ENCODE results near the gene DHRS12.

The DHRS12 gene

DNA sequence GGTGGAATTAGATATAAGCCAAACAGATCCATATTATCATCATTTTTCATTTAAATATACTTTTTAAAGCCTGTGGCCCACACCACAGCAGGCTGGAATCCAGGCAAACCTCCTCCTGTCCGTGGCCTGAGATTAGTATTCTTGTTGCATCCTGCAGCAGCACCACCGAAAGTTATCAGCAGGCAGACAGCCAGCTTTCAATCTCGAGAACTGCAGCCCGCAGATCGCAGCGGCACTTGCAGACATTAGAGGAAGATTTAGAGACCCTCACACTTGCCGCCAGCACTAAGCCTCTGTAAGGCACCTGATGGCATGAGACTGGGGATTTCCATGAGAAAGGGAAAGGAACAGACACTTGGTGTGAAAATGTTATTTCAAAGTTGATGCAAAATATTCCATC is 7.4 kb downstream of the DHRS12 start:
- Histone ChIP-seq H4K20me1 (ENCODE audit: insufficient read depth, low read length) (no peaks in the 10 kb centered on the region), H3K36me3 (ENCODE audit: insufficient read depth, low read length) (no peaks in the 10 kb centered on the region), H3K27ac (ENCODE audit: low read depth, low read length, poor library complexity, severe bottlenecking) (peak overlapping the region; percentile 89), H3F3A (ENCODE audit: insufficient read depth, low read length) (no peaks in the 10 kb centered on the region), H3K27me3 (ENCODE audit: insufficient read depth, low read length) (no peaks in the 10 kb centered on the region), H3K79me2 (ENCODE audit: insufficient read depth, low read length) (no peaks in the 10 kb centered on the region), H3K9me3 (ENCODE audit: low read length) (no peaks in the 10 kb centered on the region), H3K4me2 (ENCODE audit: low read length) (no peak overlapping the region), H3K9me2 (ENCODE audit: low read depth, low read length) (no peaks in the 10 kb centered on the region), H3K9ac (ENCODE audit: low read length) (no peak overlapping the region), H2AFZ (ENCODE audit: low read length) (no peak overlapping the region), H3K4me3 (ENCODE audit: low read depth, low read length, poor library complexity, severe bottlenecking) (no peak overlapping the region), H3K4me1 (ENCODE audit: insufficient read depth, low read length, severe bottlenecking) (peaks cover 48% of the 10 kb centered on the region)
- no peak for TF ChIP-seq EZH2 (IDR thresholded peaks at IDR 0.05; ENCODE audit: borderline replicate concordance, low read length)
- no peak for TF ChIP-seq CTCF (IDR thresholded peaks at IDR 0.05; ENCODE audit: low read length)

DNA sequence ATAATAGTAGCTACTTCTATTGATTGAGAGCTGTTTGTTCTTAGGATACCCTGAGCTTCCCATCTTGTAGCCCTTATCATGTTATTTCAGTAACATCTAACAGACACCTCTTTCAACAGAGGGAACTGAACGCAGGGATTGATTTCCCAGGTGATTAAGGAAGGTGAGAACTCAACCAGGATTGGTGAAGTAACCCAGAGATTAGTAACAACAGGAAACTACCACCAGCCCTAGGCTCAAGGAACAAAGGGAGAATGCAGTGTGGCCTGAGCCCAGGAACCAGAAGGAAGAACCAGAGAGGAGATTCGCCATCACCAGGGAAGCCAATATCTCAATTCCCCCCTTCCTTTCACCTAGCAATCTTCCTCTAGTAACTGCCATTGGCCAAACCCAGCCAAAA is 8.5 kb downstream of the DHRS12 start:
- Histone ChIP-seq H3K9me3 (ENCODE audit: low read length) (no peaks in the 10 kb centered on the region), H3K36me3 (ENCODE audit: insufficient read depth, low read length) (no peaks in the 10 kb centered on the region), H4K20me1 (ENCODE audit: insufficient read depth, low read length) (no peaks in the 10 kb centered on the region), H2AFZ (ENCODE audit: low read length) (no peak overlapping the region), H3K9me2 (ENCODE audit: low read depth, low read length) (no peaks in the 10 kb centered on the region), H3K9ac (ENCODE audit: low read length) (no peak overlapping the region), H3K4me2 (ENCODE audit: low read length) (no peak overlapping the region; the same call in 1 of the 2 replicates), H3F3A (ENCODE audit: insufficient read depth, low read length) (no peaks in the 10 kb centered on the region), H3K4me3 (ENCODE audit: low read depth, low read length, poor library complexity, severe bottlenecking) (no peak overlapping the region), H3K79me2 (ENCODE audit: insufficient read depth, low read length) (no peaks in the 10 kb centered on the region), H3K27ac (ENCODE audit: low read depth, low read length, poor library complexity, severe bottlenecking) (peak overlapping the region; percentile 89), H3K27me3 (ENCODE audit: insufficient read depth, low read length) (no peaks in the 10 kb centered on the region), H3K4me1 (ENCODE audit: insufficient read depth, low read length, severe bottlenecking) (peaks cover 41% of the 10 kb centered on the region)
- TF ChIP-seq CTCF (IDR thresholded peaks at IDR 0.05; ENCODE audit: low read length) (no peak), EZH2 (IDR thresholded peaks at IDR 0.05; ENCODE audit: borderline replicate concordance, low read length) (no peak)

- TF ChIP-seq CTCF (IDR thresholded peaks at IDR 0.05; ENCODE audit: low read length) (no peak), EZH2 (IDR thresholded peaks at IDR 0.05; ENCODE audit: borderline replicate concordance, low read length) (no peak)
- Histone ChIP-seq H3K27me3 (ENCODE audit: insufficient read depth, low read length) (no peaks in the 10 kb centered on the region), H3K36me3 (ENCODE audit: insufficient read depth, low read length) (no peaks in the 10 kb centered on the region), H3K4me3 (ENCODE audit: low read depth, low read length, poor library complexity, severe bottlenecking) (no peak overlapping the region), H3F3A (ENCODE audit: insufficient read depth, low read length) (no peaks in the 10 kb centered on the region), H3K79me2 (ENCODE audit: insufficient read depth, low read length) (no peaks in the 10 kb centered on the region), H3K9me2 (ENCODE audit: low read depth, low read length) (no peaks in the 10 kb centered on the region), H4K20me1 (ENCODE audit: insufficient read depth, low read length) (no peaks in the 10 kb centered on the region), H2AFZ (ENCODE audit: low read length) (no peak overlapping the region), H3K27ac (ENCODE audit: low read depth, low read length, poor library complexity, severe bottlenecking) (peak overlapping the region; percentile 89), H3K4me1 (ENCODE audit: insufficient read depth, low read length, severe bottlenecking) (peaks cover 38% of the 10 kb centered on the region), H3K9ac (ENCODE audit: low read length) (no peak overlapping the region), H3K9me3 (ENCODE audit: low read length) (no peaks in the 10 kb centered on the region), H3K4me2 (ENCODE audit: low read length) (peak overlapping the region; percentile 42; the same call in 1 of the 2 replicates)
These were observed 9.0 kb downstream of the DHRS12 start for GRCh38 chr13:51794964-51795363.

Data from OCI-LY1 (cell line).